WI38 (cell line): ENCODE measurements around the gene NEBL.

Experiments
- H3K4me3 ChIP-seq: 2 replicates; pipeline ENCODE4 v1.5.1; 2011; ENCODE audit warnings: low read depth, mild to moderate bottlenecking, control low read depth, low read length
- CTCF ChIP-seq: IDR thresholded peaks from 2 replicates; pipeline ENCODE4 v1.5.1; 2012; ENCODE audit warnings: low read depth, mild to moderate bottlenecking, control low read depth, low read length

The NEBL gene

GRCh38 chr10:20863008-20863407 lies 34.1 kb downstream of the NEBL start:
- H3K4me3 ChIP-seq, result no peak overlapping the region
- no peak for TF ChIP-seq CTCF

- no peak for TF ChIP-seq CTCF
- no peak overlapping the region for H3K4me3 ChIP-seq
These were observed 38.6 kb downstream of the NEBL start for GRCh38 chr10:20858292-20859124.

- no peak overlapping the region for H3K4me3 ChIP-seq
- TF ChIP-seq CTCF, result no peak
These were observed 40.6 kb downstream of the NEBL start for GRCh38 chr10:20856484-20856883.

GRCh38 chr10:20855398-20856038 lies 41.6 kb downstream of the NEBL start:
- no peak overlapping the region for H3K4me3 ChIP-seq

GRCh38 chr10:20853276-20853675 lies 43.8 kb downstream of the NEBL start:
- TF ChIP-seq CTCF, result no peak

More at GRCh38 chr10:20855398-20856038, 41.6 kb downstream of the NEBL start:
- no peak for TF ChIP-seq CTCF

GRCh38 chr10:20852303-20852702 lies 44.8 kb downstream of the NEBL start:
- no peak for TF ChIP-seq CTCF
- no peak overlapping the region for H3K4me3 ChIP-seq

More at GRCh38 chr10:20853276-20853675, 43.8 kb downstream of the NEBL start:
- no peak overlapping the region for H3K4me3 ChIP-seq

GRCh38 chr10:20847512-20847911 lies 49.6 kb downstream of the NEBL start:
- no peak for TF ChIP-seq CTCF
- H3K4me3 ChIP-seq, result no peak overlapping the region
